ENCODE measurements around the gene TSPAN9.

TSPAN9 gene

GRCh38 chr12:3207175-3207574 is 130.0 kb downstream of the TSPAN9 start:
- no peak overlapping the region for H3K4me3 ChIP-seq (ENCODE audit: low read depth, low read length)
- TF ChIP-seq CTCF (IDR thresholded peaks at IDR 0.05; ENCODE audit: control insufficient read depth, extremely low read depth, insufficient read depth) = no peak
- DNase-seq (ENCODE audit: low read depth) = no peak

DNA sequence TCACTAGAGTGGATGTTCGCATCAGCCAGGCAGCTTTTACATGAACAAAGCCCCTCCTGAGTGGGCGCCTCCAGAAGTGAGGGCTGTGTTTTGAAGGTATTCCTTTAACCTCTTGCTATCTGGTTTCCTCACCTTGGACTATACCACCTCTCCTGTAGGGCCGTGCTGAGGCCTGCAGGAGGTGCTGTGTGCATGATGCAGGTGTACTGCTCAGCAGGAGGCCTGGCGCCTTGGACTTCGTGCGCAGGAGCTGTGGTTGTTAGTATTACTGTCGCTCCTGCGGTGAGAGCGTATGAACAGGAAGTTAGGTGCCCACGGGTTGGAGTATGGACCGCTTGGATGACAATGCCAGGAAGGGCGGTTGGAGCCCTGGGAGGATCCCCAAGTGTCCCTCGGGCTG is 130.7 kb downstream of the TSPAN9 start:
- no peak for DNase-seq (ENCODE audit: low read depth)
- no peak overlapping the region for H3K4me3 ChIP-seq (ENCODE audit: low read depth, low read length)
- TF ChIP-seq CTCF (IDR thresholded peaks at IDR 0.05; ENCODE audit: control insufficient read depth, extremely low read depth, insufficient read depth) = no peak

DNA sequence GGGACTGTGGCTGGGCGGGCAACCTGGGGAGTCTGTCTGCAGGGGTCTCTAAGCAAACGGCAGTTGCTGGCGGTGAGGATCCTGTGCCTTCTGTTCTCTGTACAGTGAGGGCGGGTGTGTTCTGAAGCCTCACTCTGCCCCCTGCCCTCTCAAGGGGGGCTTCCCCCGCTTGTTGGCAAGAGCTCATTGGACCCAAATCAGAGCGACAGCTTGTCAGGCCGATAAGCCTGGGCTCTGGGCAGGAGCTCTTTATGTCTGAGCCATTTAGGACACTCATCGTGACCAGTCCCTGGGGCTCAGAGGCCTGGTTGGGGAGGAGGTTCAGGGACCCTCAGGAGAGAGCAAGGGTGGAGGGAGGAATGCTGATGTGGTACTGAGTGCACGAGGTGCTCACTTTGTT is 136.0 kb downstream of the TSPAN9 start:
- no peak for TF ChIP-seq CTCF (IDR thresholded peaks at IDR 0.05; ENCODE audit: control insufficient read depth, extremely low read depth, insufficient read depth)
- DNase-seq (ENCODE audit: low read depth) = no peak
- no peak overlapping the region for H3K4me3 ChIP-seq (ENCODE audit: low read depth, low read length)

DNA sequence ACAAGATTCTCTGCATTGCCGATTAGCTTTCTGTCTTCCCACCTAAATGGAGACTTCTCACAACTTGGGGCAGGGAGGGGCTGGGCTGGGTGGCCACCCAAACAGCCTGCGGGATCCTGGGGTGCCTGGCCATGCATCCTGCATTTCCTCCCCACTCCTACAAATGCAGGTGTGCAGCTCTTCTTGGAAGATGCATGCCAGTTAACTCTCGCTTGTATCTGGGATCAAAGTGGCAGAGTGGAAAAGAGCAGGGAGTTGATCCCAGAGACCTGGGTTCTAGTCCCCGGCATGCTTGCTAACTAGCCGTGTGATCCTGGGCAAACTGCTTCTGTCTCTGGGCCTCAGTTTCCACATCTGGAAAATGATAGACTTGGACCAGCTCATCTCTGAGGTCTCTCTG is 136.6 kb downstream of the TSPAN9 start:
- no peak overlapping the region for H3K4me3 ChIP-seq (ENCODE audit: low read depth, low read length)
- TF ChIP-seq CTCF (IDR thresholded peaks at IDR 0.05; ENCODE audit: control insufficient read depth, extremely low read depth, insufficient read depth) = no peak
- DNase-seq (ENCODE audit: low read depth) = no peak

GRCh38 chr12:3214526-3215365 is 137.6 kb downstream of the TSPAN9 start:
- DNase-seq (ENCODE audit: low read depth) = peak; percentile 62

DNA sequence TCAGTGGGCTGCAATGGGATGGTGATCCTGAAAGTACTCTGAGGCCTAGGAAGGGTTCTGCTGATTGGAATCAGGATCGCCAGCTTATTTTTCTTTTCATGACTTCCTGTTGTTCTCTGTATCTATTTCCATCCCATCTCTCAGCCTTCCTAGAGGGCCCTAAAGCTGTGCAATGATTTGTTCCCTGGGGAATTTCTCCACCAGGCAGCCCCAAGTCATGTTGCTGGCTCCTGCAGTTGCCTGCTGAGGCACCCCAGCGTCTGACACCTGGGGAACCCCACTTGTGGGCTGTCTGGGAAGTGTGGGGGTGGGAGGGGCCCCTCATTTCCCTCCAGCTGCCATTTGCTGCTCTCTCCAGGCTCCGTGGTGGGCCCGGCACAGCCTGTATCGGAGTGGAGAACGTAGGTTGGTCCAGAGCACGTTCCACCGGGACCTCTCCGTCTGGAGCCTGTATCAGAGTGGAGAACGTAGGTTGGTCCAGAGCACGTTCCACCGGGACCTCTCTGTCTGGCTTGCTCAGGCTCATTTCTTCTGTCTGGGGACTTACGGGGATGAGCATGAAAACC is 138.3 kb downstream of the TSPAN9 start:
- TF ChIP-seq CTCF (IDR thresholded peaks at IDR 0.05; ENCODE audit: control insufficient read depth, extremely low read depth, insufficient read depth) = no peak
- H3K4me3 ChIP-seq (ENCODE audit: low read depth, low read length) = peak overlapping the region; percentile 30
- DNase-seq (ENCODE audit: low read depth) = no peak

More at GRCh38 chr12:3214526-3215365, 137.6 kb downstream of the TSPAN9 start:
- no peak; the same call in 1 of the 2 replicates for TF ChIP-seq CTCF (IDR thresholded peaks at IDR 0.05; ENCODE audit: control insufficient read depth, extremely low read depth, insufficient read depth)
- H3K4me3 ChIP-seq (ENCODE audit: low read depth, low read length) = peak overlapping the region; percentile 30

Data from LNCaP clone FGC (cell line).